Measurements from ENCODE around the gene MKKS.

The MKKS gene

GRCh38 chr20:10387686-10388085 is 46.3 kb downstream of the MKKS start:
- no peaks in the 10 kb centered on the region for H3K4me1 ChIP-seq (ENCODE audit: control insufficient read depth, insufficient read depth, low read length)
- no peak overlapping the region for H3K9ac ChIP-seq (ENCODE audit: low read depth, low read length)
- H3K27ac ChIP-seq (ENCODE audit: low read depth, low read length): no peak overlapping the region
- H3K9me3 ChIP-seq (ENCODE audit: control insufficient read depth, insufficient read depth, low read length): peaks cover 5% of the 10 kb centered on the region; the same call in 1 of the 2 replicates
- H3K4me3 ChIP-seq (ENCODE audit: low read depth, low read length): no peak overlapping the region
- no peaks in the 10 kb centered on the region for H3K36me3 ChIP-seq (ENCODE audit: control insufficient read depth, insufficient read depth, low read length)
- H3K27me3 ChIP-seq (ENCODE audit: control insufficient read depth, insufficient read depth, low read length): no peaks in the 10 kb centered on the region

GRCh38 chr20:10385850-10386544 is 48.0 kb downstream of the MKKS start:
- Histone ChIP-seq H3K27me3 (ENCODE audit: control insufficient read depth, insufficient read depth, low read length) (no peaks in the 10 kb centered on the region), H3K4me3 (ENCODE audit: low read depth, low read length) (no peak overlapping the region), H3K9ac (ENCODE audit: low read depth, low read length) (no peak overlapping the region), H3K4me1 (ENCODE audit: control insufficient read depth, insufficient read depth, low read length) (no peaks in the 10 kb centered on the region), H3K27ac (ENCODE audit: low read depth, low read length) (no peak overlapping the region), H3K9me3 (ENCODE audit: control insufficient read depth, insufficient read depth, low read length) (peaks cover 5% of the 10 kb centered on the region; the same call in 1 of the 2 replicates), H3K36me3 (ENCODE audit: control insufficient read depth, insufficient read depth, low read length) (no peaks in the 10 kb centered on the region)

GRCh38 chr20:10381477-10381876 is 52.5 kb downstream of the MKKS start:
- H3K9me3 ChIP-seq (ENCODE audit: control insufficient read depth, insufficient read depth, low read length): 0 out of 2 replicates have a peak, but pooled peaks cover under 1% of the 10 kb centered on the region

GRCh38 chr20:10379761-10380160 is 54.3 kb downstream of the MKKS start:
- Histone ChIP-seq H3K9ac (ENCODE audit: low read depth, low read length) (no peak overlapping the region), H3K9me3 (ENCODE audit: control insufficient read depth, insufficient read depth, low read length) (peaks cover 12% of the 10 kb centered on the region; the same call in 1 of the 2 replicates), H3K27ac (ENCODE audit: low read depth, low read length) (no peak overlapping the region), H3K36me3 (ENCODE audit: control insufficient read depth, insufficient read depth, low read length) (no peaks in the 10 kb centered on the region), H3K4me1 (ENCODE audit: control insufficient read depth, insufficient read depth, low read length) (no peaks in the 10 kb centered on the region), H3K4me3 (ENCODE audit: low read depth, low read length) (no peak overlapping the region), H3K27me3 (ENCODE audit: control insufficient read depth, insufficient read depth, low read length) (no peaks in the 10 kb centered on the region)

More at GRCh38 chr20:10381477-10381876, 52.5 kb downstream of the MKKS start:
- Histone ChIP-seq H3K36me3 (ENCODE audit: control insufficient read depth, insufficient read depth, low read length) (no peaks in the 10 kb centered on the region), H3K9ac (ENCODE audit: low read depth, low read length) (no peak overlapping the region), H3K27ac (ENCODE audit: low read depth, low read length) (no peak overlapping the region), H3K27me3 (ENCODE audit: control insufficient read depth, insufficient read depth, low read length) (no peaks in the 10 kb centered on the region), H3K4me1 (ENCODE audit: control insufficient read depth, insufficient read depth, low read length) (no peaks in the 10 kb centered on the region), H3K4me3 (ENCODE audit: low read depth, low read length) (no peak overlapping the region)

- Histone ChIP-seq H3K9me3 (ENCODE audit: control insufficient read depth, insufficient read depth, low read length) (peaks cover 12% of the 10 kb centered on the region; the same call in 1 of the 2 replicates), H3K27ac (ENCODE audit: low read depth, low read length) (peak overlapping the region; percentile 82), H3K36me3 (ENCODE audit: control insufficient read depth, insufficient read depth, low read length) (no peaks in the 10 kb centered on the region), H3K4me1 (ENCODE audit: control insufficient read depth, insufficient read depth, low read length) (no peaks in the 10 kb centered on the region), H3K4me3 (ENCODE audit: low read depth, low read length) (no peak overlapping the region), H3K27me3 (ENCODE audit: control insufficient read depth, insufficient read depth, low read length) (no peaks in the 10 kb centered on the region), H3K9ac (ENCODE audit: low read depth, low read length) (no peak overlapping the region)
Measured at GRCh38 chr20:10376270-10377075, 57.5 kb downstream of the MKKS start.

- Histone ChIP-seq H3K4me3 (ENCODE audit: low read depth, low read length) (no peak overlapping the region), H3K27me3 (ENCODE audit: control insufficient read depth, insufficient read depth, low read length) (no peaks in the 10 kb centered on the region), H3K27ac (ENCODE audit: low read depth, low read length) (no peak overlapping the region), H3K36me3 (ENCODE audit: control insufficient read depth, insufficient read depth, low read length) (no peaks in the 10 kb centered on the region), H3K9ac (ENCODE audit: low read depth, low read length) (no peak overlapping the region), H3K4me1 (ENCODE audit: control insufficient read depth, insufficient read depth, low read length) (no peaks in the 10 kb centered on the region), H3K9me3 (ENCODE audit: control insufficient read depth, insufficient read depth, low read length) (peaks cover 12% of the 10 kb centered on the region; the same call in 1 of the 2 replicates)
Measured at GRCh38 chr20:10375191-10375590, 58.8 kb downstream of the MKKS start.

- Histone ChIP-seq H3K9me3 (ENCODE audit: control insufficient read depth, insufficient read depth, low read length) (peaks cover 12% of the 10 kb centered on the region; the same call in 1 of the 2 replicates), H3K27ac (ENCODE audit: low read depth, low read length) (no peak overlapping the region), H3K4me3 (ENCODE audit: low read depth, low read length) (no peak overlapping the region), H3K4me1 (ENCODE audit: control insufficient read depth, insufficient read depth, low read length) (no peaks in the 10 kb centered on the region; the same call in 1 of the 2 replicates), H3K36me3 (ENCODE audit: control insufficient read depth, insufficient read depth, low read length) (no peaks in the 10 kb centered on the region), H3K27me3 (ENCODE audit: control insufficient read depth, insufficient read depth, low read length) (no peaks in the 10 kb centered on the region), H3K9ac (ENCODE audit: low read depth, low read length) (no peak overlapping the region)
Measured at GRCh38 chr20:10374036-10374435, 60.0 kb downstream of the MKKS start.

GRCh38 chr20:10371467-10371866 is 62.6 kb downstream of the MKKS start:
- no peak overlapping the region for H3K9ac ChIP-seq (ENCODE audit: low read depth, low read length)
- H3K36me3 ChIP-seq (ENCODE audit: control insufficient read depth, insufficient read depth, low read length): no peaks in the 10 kb centered on the region
- H3K27ac ChIP-seq (ENCODE audit: low read depth, low read length): no peak overlapping the region
- no peaks in the 10 kb centered on the region for H3K27me3 ChIP-seq (ENCODE audit: control insufficient read depth, insufficient read depth, low read length)
- H3K9me3 ChIP-seq (ENCODE audit: control insufficient read depth, insufficient read depth, low read length): peaks cover 11% of the 10 kb centered on the region; the same call in 1 of the 2 replicates
- H3K4me3 ChIP-seq (ENCODE audit: low read depth, low read length): no peak overlapping the region
- H3K4me1 ChIP-seq (ENCODE audit: control insufficient read depth, insufficient read depth, low read length): no peaks in the 10 kb centered on the region; the same call in 1 of the 2 replicates

- H3K4me3 ChIP-seq (ENCODE audit: low read depth, low read length): no peak overlapping the region
- H3K27me3 ChIP-seq (ENCODE audit: control insufficient read depth, insufficient read depth, low read length): no peaks in the 10 kb centered on the region
- H3K9ac ChIP-seq (ENCODE audit: low read depth, low read length): no peak overlapping the region
- no peak overlapping the region for H3K27ac ChIP-seq (ENCODE audit: low read depth, low read length)
- no peaks in the 10 kb centered on the region for H3K9me3 ChIP-seq (ENCODE audit: control insufficient read depth, insufficient read depth, low read length)
- no peaks in the 10 kb centered on the region for H3K36me3 ChIP-seq (ENCODE audit: control insufficient read depth, insufficient read depth, low read length)
- H3K4me1 ChIP-seq (ENCODE audit: control insufficient read depth, insufficient read depth, low read length): no peaks in the 10 kb centered on the region; the same call in 1 of the 2 replicates
Measured at GRCh38 chr20:10370091-10370887, 63.7 kb downstream of the MKKS start.

GRCh38 chr20:10369723-10370090 is 64.3 kb downstream of the MKKS start:
- H3K27ac ChIP-seq (ENCODE audit: low read depth, low read length): no peak overlapping the region
- no peak overlapping the region for H3K9ac ChIP-seq (ENCODE audit: low read depth, low read length)
- no peaks in the 10 kb centered on the region; the same call in 1 of the 2 replicates for H3K4me1 ChIP-seq (ENCODE audit: control insufficient read depth, insufficient read depth, low read length)
- H3K9me3 ChIP-seq (ENCODE audit: control insufficient read depth, insufficient read depth, low read length): no peaks in the 10 kb centered on the region
- no peak overlapping the region for H3K4me3 ChIP-seq (ENCODE audit: low read depth, low read length)
- no peaks in the 10 kb centered on the region for H3K36me3 ChIP-seq (ENCODE audit: control insufficient read depth, insufficient read depth, low read length)
- no peaks in the 10 kb centered on the region for H3K27me3 ChIP-seq (ENCODE audit: control insufficient read depth, insufficient read depth, low read length)

Measured in HUES48 (cell line).